KMS-11 (cell line): ENCODE data around the gene PABPC3.

Experiments used
- H2AFZ ChIP-seq: fragments of 200-600 bp; sonication (generic); 2 replicates; pipeline ENCODE4 v1.6.1; 2016; ENCODE audit warnings: antibody characterized with exemption, mixed run types, low read depth
- H3K27ac ChIP-seq: fragments of 200-600 bp; sonication (generic); 2 replicates; pipeline ENCODE4 v1.6.1; 2016; ENCODE audit warnings: mild to moderate bottlenecking, mixed run types
- H3K27me3 ChIP-seq: fragments of 200-600 bp; sonication (generic); 2 replicates; pipeline ENCODE4 v1.6.1; 2017; ENCODE audit warnings: mild to moderate bottlenecking, low read depth, mixed run types, moderate library complexity; ENCODE audit not compliant: insufficient read depth
- H3K36me3 ChIP-seq: fragments of 200-600 bp; sonication (generic); 2 replicates; pipeline ENCODE4 v1.6.1; 2017; ENCODE audit warnings: mild to moderate bottlenecking, mixed run types; ENCODE audit not compliant: insufficient read depth
- H3K4me1 ChIP-seq: fragments of 200-600 bp; sonication (generic); 2 replicates; pipeline ENCODE4 v1.6.1; 2016; ENCODE audit warnings: mild to moderate bottlenecking, low read depth, mixed run types; ENCODE audit not compliant: poor library complexity, severe bottlenecking
- H3K4me2 ChIP-seq: fragments of 200-600 bp; sonication (generic); 2 replicates; pipeline ENCODE4 v1.7.0; 2016; ENCODE audit warnings: mild to moderate bottlenecking, mixed run types
- H3K4me3 ChIP-seq: fragments of 200-600 bp; sonication (generic); IDR thresholded peaks from 2 replicates; pipeline ENCODE4 v1.6.1; 2017; ENCODE audit warnings: low read depth, low read length, mixed read lengths; ENCODE audit not compliant: insufficient read depth
- H3K79me2 ChIP-seq: fragments of 200-600 bp; sonication (generic); 2 replicates; pipeline ENCODE4 v1.6.1; 2016; ENCODE audit warnings: low read depth, mixed run types; ENCODE audit not compliant: insufficient read depth
- H3K9ac ChIP-seq: fragments of 200-600 bp; sonication (generic); 2 replicates; pipeline ENCODE4 v1.6.1; 2016; ENCODE audit warnings: mild to moderate bottlenecking, mixed run types
- H4K20me1 ChIP-seq: fragments of 200-600 bp; sonication (generic); 2 replicates; pipeline ENCODE4 v1.6.1; 2016; ENCODE audit warnings: mild to moderate bottlenecking, mixed run types; ENCODE audit not compliant: insufficient read depth
- CTCF ChIP-seq: fragments of 200-600 bp; sonication (generic); conservative IDR thresholded peaks from 2 replicates; pipeline ENCODE4 v1.6.1; 2017; ENCODE audit warnings: low read depth, mild to moderate bottlenecking, antibody characterized with exemption, low read length, moderate library complexity, mixed read lengths

The PABPC3 gene

GRCh38 chr13:25095851-25096453 lies at the start of gene PABPC3:
TSS of gene PABPC3 (plus strand) at chr13:25096136. CDS start at chr13:25096199, 63 bp downstream.
- Histone ChIP-seq H3K4me1 (no peaks in the 10 kb centered on the region), H3K4me3 (no peak within 1 kb of the TSS), H3K79me2 (no peaks in the 10 kb centered on the region), H2AFZ (no peak within 1 kb of the TSS), H3K36me3 (no peaks in the 10 kb centered on the region), H3K27me3 (no peaks in the 10 kb centered on the region), H3K27ac (no peak within 1 kb of the TSS), H3K9ac (no peak within 1 kb of the TSS), H3K4me2 (no peak within 1 kb of the TSS), H4K20me1 (no peaks in the 10 kb centered on the region)
- TF ChIP-seq CTCF = no peak

- Histone ChIP-seq H3K36me3 (no peaks in the 10 kb centered on the region), H4K20me1 (no peaks in the 10 kb centered on the region), H3K27me3 (no peaks in the 10 kb centered on the region), H3K4me3 (no peak overlapping the region), H2AFZ (no peak overlapping the region), H3K9ac (no peak overlapping the region), H3K4me1 (no peaks in the 10 kb centered on the region), H3K79me2 (no peaks in the 10 kb centered on the region), H3K4me2 (no peak overlapping the region), H3K27ac (no peak overlapping the region)
- no peak for TF ChIP-seq CTCF
These were observed 49.5 kb upstream of the PABPC3 start for GRCh38 chr13:25046274-25046984.

- no peak overlapping the region for H3K4me3 ChIP-seq
- no peaks in the 10 kb centered on the region for H3K4me1 ChIP-seq
- no peak overlapping the region for H3K4me2 ChIP-seq
- TF ChIP-seq CTCF = no peak
- no peaks in the 10 kb centered on the region for H3K36me3 ChIP-seq
- no peak overlapping the region for H2AFZ ChIP-seq
- no peaks in the 10 kb centered on the region for H4K20me1 ChIP-seq
- no peaks in the 10 kb centered on the region for H3K79me2 ChIP-seq
- no peak overlapping the region for H3K27ac ChIP-seq
- no peak overlapping the region for H3K9ac ChIP-seq
- no peaks in the 10 kb centered on the region for H3K27me3 ChIP-seq
These were observed 48.9 kb upstream of the PABPC3 start for GRCh38 chr13:25046985-25047511.

GRCh38 chr13:25051065-25051464 lies 44.9 kb upstream of the PABPC3 start:
- H3K4me1 ChIP-seq = no peaks in the 10 kb centered on the region
- TF ChIP-seq CTCF = no peak

More at GRCh38 chr13:25051065-25051464, 44.9 kb upstream of the PABPC3 start:
- Histone ChIP-seq H4K20me1 (no peaks in the 10 kb centered on the region), H3K4me3 (no peak overlapping the region), H3K27ac (no peak overlapping the region), H3K4me2 (no peak overlapping the region), H3K36me3 (no peaks in the 10 kb centered on the region), H3K27me3 (no peaks in the 10 kb centered on the region), H3K79me2 (no peaks in the 10 kb centered on the region), H3K9ac (no peak overlapping the region), H2AFZ (no peak overlapping the region)
